K562 (cell line): ENCODE data around the gene ZSCAN22. TPM values are rescaled to one million over a fixed set of nuclear protein-coding genes. Genes with fewer than 3 reads are reported as not detected.
A peak's percentile ranks its signal among the peaks of the same experiment; 100 is the strongest.

ENCODE experiments used
- HDAC6 ChIP-seq: IDR thresholded peaks from 2 replicates; pipeline ENCODE4 v1.6.1; 2012; ENCODE audit warnings: low read depth, mild to moderate bottlenecking, control low read depth, inconsistent platforms, low read length, moderate library complexity
- NCOA1 ChIP-seq: fragments of 450-650 bp; IDR thresholded peaks from 2 replicates; pipeline ENCODE4 v1.6.1; 2016; ENCODE audit warnings: low read depth
- ZNF184 ChIP-seq: sonication (generic); formaldehyde crosslinking; IDR thresholded peaks from 2 replicates; pipeline ENCODE4 v1.5.0; 2020; ENCODE audit warnings: missing genetic modification reagents
- polyA plus RNA-seq, 8 experiments: library from polyadenylated mRNA; depleted of rRNA in 4 of 8; stranded (reverse) in 5 of 8; unstranded in 3 of 8; fragments of >200 nt; fragmentation: Nextera tagmentation in 2 of 8; fragmentation: Illumina TruSeq in 1 of 8; extraction: Ambion mirVana in 2 of 8; extraction: Trizol in 1 of 8; gene quantifications; 2 replicates each; pipeline versions ENCODE4 v1.2.1 to v1.2.3, GENCODE V29; 2011 to 2014; ENCODE audit warnings: inconsistent platforms in 1 of 8, missing spikeins in 1 of 8
- total RNA-seq, 7 experiments: library from RNA; depleted of rRNA in 6 of 7; stranded (reverse); fragments of >200 nt in 6 of 7; fragmentation: Illumina TruSeq in 2 of 7; extraction: Trizol in 2 of 7; gene quantifications; 2 replicates each; pipeline versions ENCODE4 v1.2.1 to v1.2.3, GENCODE V29; 2011 to 2021; ENCODE audit warnings: low replicate concordance in 1 of 7
- TF ChIP-seq, protein P1 (sequence below): fragments of 450-650 bp; IDR thresholded peaks from 2 replicates; pipeline ENCODE4 v1.6.1; 2016; ENCODE audit warnings: mild to moderate bottlenecking, moderate library complexity

The ZSCAN22 gene
- total and polyA plus RNA-seq, 9 of the 15 experiments (the other 6 are each of a cell fraction or from before 2014, with no cell fraction given): 0.98 to 5.3 (median 3.0) TPM

DNA sequence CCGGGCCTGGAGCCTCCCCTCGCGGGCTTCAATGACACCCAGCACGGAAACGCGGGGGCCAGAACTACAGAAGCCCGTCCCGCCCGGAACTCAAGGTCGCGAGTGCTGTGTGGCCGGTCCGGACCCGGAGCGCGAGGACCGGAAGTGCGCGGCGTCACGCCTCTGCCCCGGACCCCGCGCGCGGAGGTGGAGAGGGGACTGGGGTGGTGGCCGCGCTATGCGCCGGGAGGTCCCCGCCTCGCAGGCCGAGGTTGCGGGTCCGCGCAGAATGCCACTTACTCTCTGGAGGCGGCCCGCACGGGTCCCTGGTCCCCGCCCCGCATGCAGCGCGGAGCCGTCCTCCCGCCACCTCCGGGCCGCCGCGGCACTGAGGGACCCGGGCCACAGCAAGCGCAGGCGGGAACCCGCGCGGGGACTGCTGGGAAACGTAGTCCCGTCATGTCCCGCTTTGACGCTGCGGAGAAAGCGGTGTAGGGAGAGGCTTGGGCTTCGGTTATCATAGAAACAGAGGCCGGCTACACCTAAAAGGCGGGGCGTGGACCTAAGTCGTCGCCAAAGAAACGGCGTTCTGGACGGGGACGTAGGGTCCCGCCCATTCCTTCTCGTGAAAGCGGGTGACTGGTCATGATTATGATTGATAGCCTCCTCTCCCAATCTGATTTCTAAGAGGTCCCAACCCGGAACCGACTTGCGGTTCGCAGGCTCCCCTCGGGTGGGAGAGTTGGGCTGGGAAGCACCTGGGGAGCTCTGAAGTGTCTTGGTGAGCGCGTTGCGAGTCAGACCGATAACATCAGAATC lies 54.1 kb downstream of the ZSCAN22 start, which contains the start of gene ZNF837 (continued):
- TF ChIP-seq, protein P1, sequence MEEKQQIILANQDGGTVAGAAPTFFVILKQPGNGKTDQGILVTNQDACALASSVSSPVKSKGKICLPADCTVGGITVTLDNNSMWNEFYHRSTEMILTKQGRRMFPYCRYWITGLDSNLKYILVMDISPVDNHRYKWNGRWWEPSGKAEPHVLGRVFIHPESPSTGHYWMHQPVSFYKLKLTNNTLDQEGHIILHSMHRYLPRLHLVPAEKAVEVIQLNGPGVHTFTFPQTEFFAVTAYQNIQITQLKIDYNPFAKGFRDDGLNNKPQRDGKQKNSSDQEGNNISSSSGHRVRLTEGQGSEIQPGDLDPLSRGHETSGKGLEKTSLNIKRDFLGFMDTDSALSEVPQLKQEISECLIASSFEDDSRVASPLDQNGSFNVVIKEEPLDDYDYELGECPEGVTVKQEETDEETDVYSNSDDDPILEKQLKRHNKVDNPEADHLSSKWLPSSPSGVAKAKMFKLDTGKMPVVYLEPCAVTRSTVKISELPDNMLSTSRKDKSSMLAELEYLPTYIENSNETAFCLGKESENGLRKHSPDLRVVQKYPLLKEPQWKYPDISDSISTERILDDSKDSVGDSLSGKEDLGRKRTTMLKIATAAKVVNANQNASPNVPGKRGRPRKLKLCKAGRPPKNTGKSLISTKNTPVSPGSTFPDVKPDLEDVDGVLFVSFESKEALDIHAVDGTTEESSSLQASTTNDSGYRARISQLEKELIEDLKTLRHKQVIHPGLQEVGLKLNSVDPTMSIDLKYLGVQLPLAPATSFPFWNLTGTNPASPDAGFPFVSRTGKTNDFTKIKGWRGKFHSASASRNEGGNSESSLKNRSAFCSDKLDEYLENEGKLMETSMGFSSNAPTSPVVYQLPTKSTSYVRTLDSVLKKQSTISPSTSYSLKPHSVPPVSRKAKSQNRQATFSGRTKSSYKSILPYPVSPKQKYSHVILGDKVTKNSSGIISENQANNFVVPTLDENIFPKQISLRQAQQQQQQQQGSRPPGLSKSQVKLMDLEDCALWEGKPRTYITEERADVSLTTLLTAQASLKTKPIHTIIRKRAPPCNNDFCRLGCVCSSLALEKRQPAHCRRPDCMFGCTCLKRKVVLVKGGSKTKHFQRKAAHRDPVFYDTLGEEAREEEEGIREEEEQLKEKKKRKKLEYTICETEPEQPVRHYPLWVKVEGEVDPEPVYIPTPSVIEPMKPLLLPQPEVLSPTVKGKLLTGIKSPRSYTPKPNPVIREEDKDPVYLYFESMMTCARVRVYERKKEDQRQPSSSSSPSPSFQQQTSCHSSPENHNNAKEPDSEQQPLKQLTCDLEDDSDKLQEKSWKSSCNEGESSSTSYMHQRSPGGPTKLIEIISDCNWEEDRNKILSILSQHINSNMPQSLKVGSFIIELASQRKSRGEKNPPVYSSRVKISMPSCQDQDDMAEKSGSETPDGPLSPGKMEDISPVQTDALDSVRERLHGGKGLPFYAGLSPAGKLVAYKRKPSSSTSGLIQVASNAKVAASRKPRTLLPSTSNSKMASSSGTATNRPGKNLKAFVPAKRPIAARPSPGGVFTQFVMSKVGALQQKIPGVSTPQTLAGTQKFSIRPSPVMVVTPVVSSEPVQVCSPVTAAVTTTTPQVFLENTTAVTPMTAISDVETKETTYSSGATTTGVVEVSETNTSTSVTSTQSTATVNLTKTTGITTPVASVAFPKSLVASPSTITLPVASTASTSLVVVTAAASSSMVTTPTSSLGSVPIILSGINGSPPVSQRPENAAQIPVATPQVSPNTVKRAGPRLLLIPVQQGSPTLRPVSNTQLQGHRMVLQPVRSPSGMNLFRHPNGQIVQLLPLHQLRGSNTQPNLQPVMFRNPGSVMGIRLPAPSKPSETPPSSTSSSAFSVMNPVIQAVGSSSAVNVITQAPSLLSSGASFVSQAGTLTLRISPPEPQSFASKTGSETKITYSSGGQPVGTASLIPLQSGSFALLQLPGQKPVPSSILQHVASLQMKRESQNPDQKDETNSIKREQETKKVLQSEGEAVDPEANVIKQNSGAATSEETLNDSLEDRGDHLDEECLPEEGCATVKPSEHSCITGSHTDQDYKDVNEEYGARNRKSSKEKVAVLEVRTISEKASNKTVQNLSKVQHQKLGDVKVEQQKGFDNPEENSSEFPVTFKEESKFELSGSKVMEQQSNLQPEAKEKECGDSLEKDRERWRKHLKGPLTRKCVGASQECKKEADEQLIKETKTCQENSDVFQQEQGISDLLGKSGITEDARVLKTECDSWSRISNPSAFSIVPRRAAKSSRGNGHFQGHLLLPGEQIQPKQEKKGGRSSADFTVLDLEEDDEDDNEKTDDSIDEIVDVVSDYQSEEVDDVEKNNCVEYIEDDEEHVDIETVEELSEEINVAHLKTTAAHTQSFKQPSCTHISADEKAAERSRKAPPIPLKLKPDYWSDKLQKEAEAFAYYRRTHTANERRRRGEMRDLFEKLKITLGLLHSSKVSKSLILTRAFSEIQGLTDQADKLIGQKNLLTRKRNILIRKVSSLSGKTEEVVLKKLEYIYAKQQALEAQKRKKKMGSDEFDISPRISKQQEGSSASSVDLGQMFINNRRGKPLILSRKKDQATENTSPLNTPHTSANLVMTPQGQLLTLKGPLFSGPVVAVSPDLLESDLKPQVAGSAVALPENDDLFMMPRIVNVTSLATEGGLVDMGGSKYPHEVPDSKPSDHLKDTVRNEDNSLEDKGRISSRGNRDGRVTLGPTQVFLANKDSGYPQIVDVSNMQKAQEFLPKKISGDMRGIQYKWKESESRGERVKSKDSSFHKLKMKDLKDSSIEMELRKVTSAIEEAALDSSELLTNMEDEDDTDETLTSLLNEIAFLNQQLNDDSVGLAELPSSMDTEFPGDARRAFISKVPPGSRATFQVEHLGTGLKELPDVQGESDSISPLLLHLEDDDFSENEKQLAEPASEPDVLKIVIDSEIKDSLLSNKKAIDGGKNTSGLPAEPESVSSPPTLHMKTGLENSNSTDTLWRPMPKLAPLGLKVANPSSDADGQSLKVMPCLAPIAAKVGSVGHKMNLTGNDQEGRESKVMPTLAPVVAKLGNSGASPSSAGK: peak; percentile 83
- TF ChIP-seq NCOA1 (peak; percentile 98), ZNF184 (CRISPR knock-in tag) (no peak), HDAC6 (no peak)
